ENCODE measurements around the gene NSMCE3.

The NSMCE3 gene

DNA sequence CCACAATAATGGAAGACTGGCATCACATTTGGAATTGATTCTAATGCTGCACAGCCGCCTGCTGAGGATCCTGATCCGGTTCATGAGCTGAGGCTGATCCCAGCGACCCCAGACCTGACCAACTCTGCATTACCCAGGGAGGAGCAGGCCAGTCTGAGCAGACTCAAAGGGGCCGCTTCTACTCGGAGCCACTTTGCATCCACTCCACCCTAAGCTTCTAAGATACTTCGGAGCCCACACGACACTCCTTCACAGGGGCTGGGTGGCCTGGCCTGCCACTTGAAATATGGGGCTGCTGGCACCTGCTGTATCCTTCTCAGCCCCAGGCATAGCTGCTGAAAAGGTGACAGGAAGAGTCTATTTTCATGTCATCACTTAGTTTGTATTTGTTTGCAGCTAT is 33.2 kb upstream of the NSMCE3 start:
- TF ChIP-seq, protein P1, sequence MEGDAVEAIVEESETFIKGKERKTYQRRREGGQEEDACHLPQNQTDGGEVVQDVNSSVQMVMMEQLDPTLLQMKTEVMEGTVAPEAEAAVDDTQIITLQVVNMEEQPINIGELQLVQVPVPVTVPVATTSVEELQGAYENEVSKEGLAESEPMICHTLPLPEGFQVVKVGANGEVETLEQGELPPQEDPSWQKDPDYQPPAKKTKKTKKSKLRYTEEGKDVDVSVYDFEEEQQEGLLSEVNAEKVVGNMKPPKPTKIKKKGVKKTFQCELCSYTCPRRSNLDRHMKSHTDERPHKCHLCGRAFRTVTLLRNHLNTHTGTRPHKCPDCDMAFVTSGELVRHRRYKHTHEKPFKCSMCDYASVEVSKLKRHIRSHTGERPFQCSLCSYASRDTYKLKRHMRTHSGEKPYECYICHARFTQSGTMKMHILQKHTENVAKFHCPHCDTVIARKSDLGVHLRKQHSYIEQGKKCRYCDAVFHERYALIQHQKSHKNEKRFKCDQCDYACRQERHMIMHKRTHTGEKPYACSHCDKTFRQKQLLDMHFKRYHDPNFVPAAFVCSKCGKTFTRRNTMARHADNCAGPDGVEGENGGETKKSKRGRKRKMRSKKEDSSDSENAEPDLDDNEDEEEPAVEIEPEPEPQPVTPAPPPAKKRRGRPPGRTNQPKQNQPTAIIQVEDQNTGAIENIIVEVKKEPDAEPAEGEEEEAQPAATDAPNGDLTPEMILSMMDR (IDR thresholded peaks at IDR 0.05; ENCODE audit: low read depth, low read length, missing control alignments): no peak
- no peak overlapping the region for H3K4me3 ChIP-seq (ENCODE audit: low read depth, low read length)
- DNase-seq (ENCODE audit: low read depth): no peak

DNA sequence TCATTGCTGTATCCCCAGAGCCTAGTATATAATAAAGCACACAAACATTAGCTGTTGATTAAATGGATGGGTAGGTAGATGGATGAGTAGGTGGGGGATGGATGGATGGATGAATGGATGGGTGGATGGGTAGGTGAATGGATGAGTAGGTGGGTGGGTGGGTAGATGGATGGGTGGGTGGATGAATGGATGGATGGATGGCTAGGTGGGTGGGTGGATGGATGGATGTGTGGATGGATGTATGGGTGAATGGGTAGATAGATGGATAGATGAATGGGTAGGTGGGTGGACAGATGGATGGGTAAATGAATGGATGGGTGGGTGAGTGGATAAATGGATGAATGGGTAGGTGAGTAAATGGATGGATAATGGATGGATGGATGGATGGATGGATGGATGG is 30.2 kb upstream of the NSMCE3 start:
- DNase-seq (ENCODE audit: low read depth): no peak
- no peak overlapping the region for H3K4me3 ChIP-seq (ENCODE audit: low read depth, low read length)
- TF ChIP-seq, protein P1 (IDR thresholded peaks at IDR 0.05; ENCODE audit: low read depth, low read length, missing control alignments): no peak

DNA sequence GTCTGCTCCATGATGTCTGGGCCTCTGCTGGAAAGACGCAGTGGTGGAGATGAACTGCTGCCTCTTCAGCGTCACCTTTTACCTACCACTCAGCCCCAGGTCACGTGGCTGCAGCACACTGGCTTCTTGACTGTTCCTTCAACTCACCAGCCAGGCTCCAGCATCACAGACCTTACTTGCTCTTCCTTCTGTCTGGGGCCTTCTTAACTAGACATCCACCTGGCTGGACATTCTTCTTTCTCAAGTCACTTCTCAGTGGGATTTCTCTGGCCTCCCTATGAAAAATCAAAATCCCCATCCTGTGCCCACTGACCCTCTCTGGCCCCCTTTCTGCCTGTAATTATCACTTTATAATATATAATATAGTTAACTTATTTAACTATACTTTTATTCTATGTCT is 29.7 kb upstream of the NSMCE3 start:
- TF ChIP-seq, protein P1 (IDR thresholded peaks at IDR 0.05; ENCODE audit: low read depth, low read length, missing control alignments): no peak
- DNase-seq (ENCODE audit: low read depth): no peak
- no peak overlapping the region for H3K4me3 ChIP-seq (ENCODE audit: low read depth, low read length)

DNA sequence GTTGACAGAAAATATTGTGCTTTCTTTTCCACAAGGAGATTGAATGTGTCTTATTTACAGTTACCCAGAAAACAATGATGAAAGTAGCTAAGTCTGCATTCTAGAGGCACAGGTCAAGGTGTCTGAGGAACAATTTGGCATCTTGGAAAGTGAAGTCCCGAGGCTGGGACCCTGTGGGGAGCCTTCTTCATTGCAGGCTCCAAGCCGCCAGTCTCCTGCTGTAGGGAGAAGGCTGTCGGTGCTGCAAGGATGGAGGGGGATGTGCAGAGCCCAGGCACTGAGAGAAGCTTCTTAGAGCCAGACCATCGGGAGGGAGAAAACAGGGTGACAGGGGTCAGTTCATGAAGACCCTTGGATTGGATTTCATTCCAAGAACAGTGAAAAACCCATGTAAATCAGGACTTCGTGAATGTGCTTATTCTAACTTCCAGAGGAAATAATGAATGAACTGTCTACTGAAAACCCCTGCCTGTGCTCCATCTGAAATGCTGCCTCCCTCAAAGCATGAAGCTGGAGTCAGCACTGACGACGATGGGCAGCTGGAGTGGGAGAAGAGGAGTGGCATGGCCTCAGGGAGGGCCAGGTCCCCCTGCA is 25.2 kb upstream of the NSMCE3 start:
- no peak for DNase-seq (ENCODE audit: low read depth)
- no peak overlapping the region for H3K4me3 ChIP-seq (ENCODE audit: low read depth, low read length)
- TF ChIP-seq, protein P1 (IDR thresholded peaks at IDR 0.05; ENCODE audit: low read depth, low read length, missing control alignments): no peak

DNA sequence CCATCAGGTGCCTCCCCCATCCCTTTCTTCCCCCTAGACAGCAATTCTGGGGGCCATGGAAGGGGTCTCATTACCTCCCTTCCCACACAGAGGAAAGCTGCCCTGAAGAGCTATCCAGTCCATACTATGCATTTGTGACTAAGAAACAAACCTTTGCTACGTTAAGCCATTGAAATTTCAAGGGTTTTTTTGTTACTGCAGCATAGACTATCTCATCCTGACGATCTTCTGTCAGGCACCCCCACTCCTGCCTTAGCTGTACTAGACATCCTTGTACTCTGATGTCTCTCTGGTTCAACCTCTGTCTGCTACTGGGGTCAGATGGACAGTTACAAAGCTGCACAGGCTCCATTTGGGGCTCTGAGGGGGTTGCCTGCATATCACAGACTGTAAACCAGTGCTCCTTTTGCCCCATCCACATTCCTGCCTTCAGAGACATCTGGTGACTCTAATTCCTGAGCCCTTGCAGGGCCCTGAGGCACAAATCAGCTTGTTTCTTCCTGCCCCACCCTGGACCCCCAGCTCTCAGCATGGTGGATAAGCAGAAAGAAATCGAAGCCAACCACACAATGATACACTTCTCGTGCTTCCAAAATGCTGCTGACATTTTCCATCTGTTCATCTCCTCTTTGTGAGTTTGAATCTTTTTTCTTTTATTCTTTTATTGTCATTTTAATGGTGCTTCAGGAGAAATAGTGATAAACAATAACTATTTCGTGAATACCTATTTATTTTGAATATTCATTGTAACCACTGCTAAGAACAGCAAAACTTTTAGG is 21.6 kb upstream of the NSMCE3 start:
- DNase-seq (ENCODE audit: low read depth): no peak
- TF ChIP-seq, protein P1 (IDR thresholded peaks at IDR 0.05; ENCODE audit: low read depth, low read length, missing control alignments): no peak
- no peak overlapping the region for H3K4me3 ChIP-seq (ENCODE audit: low read depth, low read length)

DNA sequence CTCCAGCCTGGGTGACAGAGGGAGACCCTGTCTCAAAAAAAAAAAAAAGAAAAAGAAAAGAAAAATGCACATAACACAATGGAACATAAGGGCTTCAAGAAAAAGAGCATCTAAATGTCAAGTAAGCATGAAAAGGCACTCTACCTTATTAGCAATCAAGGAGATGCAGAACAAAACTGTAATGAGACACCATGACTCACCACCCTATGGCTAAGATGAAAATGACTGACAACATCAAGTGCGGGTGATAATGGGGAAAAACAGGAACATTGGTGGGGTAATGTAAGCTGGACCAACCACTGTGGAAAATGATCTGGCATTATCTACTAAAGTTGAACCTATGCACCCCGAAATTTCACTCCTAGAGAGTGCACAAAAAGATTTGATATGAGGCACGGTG is 19.6 kb upstream of the NSMCE3 start:
- TF ChIP-seq, protein P1 (IDR thresholded peaks at IDR 0.05; ENCODE audit: low read depth, low read length, missing control alignments): no peak
- DNase-seq (ENCODE audit: low read depth): no peak

DNA sequence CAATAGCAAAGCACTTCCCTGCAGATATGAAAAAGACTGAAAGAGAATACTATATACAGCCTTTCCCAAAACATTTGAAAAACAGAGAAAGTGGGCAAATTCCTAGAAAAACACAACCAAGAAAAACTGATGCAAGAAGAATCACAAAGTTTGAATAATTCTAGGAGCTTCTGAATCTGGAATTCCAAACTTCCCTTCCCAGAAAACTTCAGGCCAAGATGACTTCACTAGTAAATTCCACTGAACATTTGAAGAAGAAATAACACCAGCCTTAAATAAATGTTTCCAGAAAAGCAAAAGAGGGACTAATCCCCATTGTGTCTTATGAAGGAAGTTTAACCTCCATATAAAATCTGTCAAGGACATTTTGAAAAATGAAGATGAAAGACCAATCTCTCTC is 15.8 kb upstream of the NSMCE3 start:
- no peak overlapping the region for H3K4me3 ChIP-seq (ENCODE audit: low read depth, low read length)
- TF ChIP-seq, protein P1 (IDR thresholded peaks at IDR 0.05; ENCODE audit: low read depth, low read length, missing control alignments): no peak
- no peak for DNase-seq (ENCODE audit: low read depth)

More for the DNA sequence above, 19.6 kb upstream of the NSMCE3 start:
- no peak overlapping the region for H3K4me3 ChIP-seq (ENCODE audit: low read depth, low read length)

Measured in GM12864 (cell line).